K562 (cell line): Measurements from ENCODE around the gene WDR93. TPM values are rescaled to one million over a fixed set of nuclear protein-coding genes. Genes with fewer than 3 reads are reported as not detected.

Experiments
- ATAC-seq: fragments of 200-7000 bp; cut with Tn5 transposase; 3 replicates; pipeline ENCODE4 v1.9.1; 2020; ENCODE audit warnings: moderate library complexity
- BruUV-seq: library from RNA; stranded (reverse); fragments of 400-500 nt; replicated peaks from 2 replicates; lab custom pipeline; 2021; lab: Mats Ljungman, UMichigan
- CTCF ChIA-PET: fragments of 300-600 bp; formaldehyde crosslinking; extraction: SDS; loops from one replicate; lab custom pipeline; 2021; ENCODE audit warnings: low intra/inter-chr PET ratio; lab: Yijun Ruan, JAX
- POLR2A ChIA-PET: fragments of 300-600, 350-650 bp; sonication (Branson Sonifier 250); formaldehyde crosslinking; extraction: SDS; loops from one replicate; lab custom pipeline; 2021; ENCODE audit warnings: antibody characterized with exemption, inconsistent platforms; lab: Yijun Ruan, JAX
- DNase-seq, 4 experiments: peaks; one replicate each; pipeline versions ENCODE4 v3.0.0 to v3.0.0-alpha.2; 2011 to 2018; ENCODE audit warnings: low spot score in 3 of 4, mixed read lengths in 3 of 4; ENCODE audit errors: extremely low read depth in 1 of 4
- FAIRE-seq: peaks from 2 replicates; lab custom pipeline; 2011; peaks lifted over from hg19 to GRCh38; lab: Jason Lieb, UNC
- H2AFZ ChIP-seq: 2 replicates; pipeline ENCODE4 v1.6.0; 2011; ENCODE audit warnings: low read depth, low read length, control low read depth, inconsistent platforms
- H3K27ac ChIP-seq: fragments of 200-600 bp; 3 replicates; pipeline ENCODE4 v1.8.0; 2011; ENCODE audit warnings: low read depth, mild to moderate bottlenecking, control low read depth, inconsistent platforms, low read length, moderate library complexity, mixed read lengths; ENCODE audit errors: extremely low read depth
- H3K27me3 ChIP-seq, 2 experiments: fragments of 300-600 bp in 1 of 2; 2 replicates in 1 of 2; 3 replicates in 1 of 2; pipeline versions ENCODE4 v1.6.0 to v1.8.0; 2011; ENCODE audit warnings: inconsistent platforms in 2 of 2, low read length in 2 of 2, mild to moderate bottlenecking in 1 of 2, mixed read lengths in 1 of 2, moderate library complexity in 1 of 2; ENCODE audit not compliant: control insufficient read depth in 2 of 2, insufficient read depth in 2 of 2
- H3K36me3 ChIP-seq: fragments of 300-600 bp; 3 replicates; pipeline ENCODE4 v1.8.0; 2011; ENCODE audit warnings: mild to moderate bottlenecking, low read length, inconsistent platforms; ENCODE audit not compliant: control insufficient read depth, insufficient read depth
- H3K4me1 ChIP-seq, 2 experiments: fragments of 200-600 bp in 1 of 2; replicated peaks in 1 of 2; 2 replicates in 1 of 2; 3 replicates in 1 of 2; pipeline versions ENCODE4 v1.5.1 to v1.8.0; 2011; ENCODE audit warnings: inconsistent platforms in 2 of 2, low read length in 2 of 2, mild to moderate bottlenecking in 1 of 2, mixed read lengths in 1 of 2, moderate library complexity in 1 of 2; ENCODE audit not compliant: control insufficient read depth in 2 of 2, insufficient read depth in 2 of 2
- H3K4me2 ChIP-seq: 2 replicates; pipeline ENCODE4 v1.6.1; 2011; ENCODE audit warnings: low read length, control low read depth, inconsistent platforms, mixed read lengths; ENCODE audit not compliant: insufficient read depth
- H3K4me3 ChIP-seq: fragments of 200-600 bp; sonication (generic), shearing (Covaris generic); 2 replicates; pipeline ENCODE4 v1.5.1; 2016; ENCODE audit warnings: control low read depth, inconsistent platforms
- H3K79me2 ChIP-seq: fragments of 200-600 bp; 3 replicates; pipeline ENCODE4 v1.8.0; 2011; ENCODE audit warnings: low read length, inconsistent platforms; ENCODE audit not compliant: control insufficient read depth, insufficient read depth
- H3K9ac ChIP-seq, 2 experiments: 2 replicates each; pipeline versions ENCODE4 v1.6.0 to v1.6.1; 2011; ENCODE audit warnings: low read depth in 2 of 2, low read length in 2 of 2, control low read depth in 1 of 2, inconsistent platforms in 1 of 2, mild to moderate bottlenecking in 1 of 2, mixed read lengths in 1 of 2; ENCODE audit not compliant: insufficient read depth in 1 of 2
- H3K9me1 ChIP-seq: one replicate; pipeline ENCODE4 v1.6.0; 2011; ENCODE audit warnings: inconsistent platforms, mild to moderate bottlenecking, low read length, moderate library complexity; ENCODE audit not compliant: control insufficient read depth, insufficient read depth
- H3K9me3 ChIP-seq: replicated peaks from 2 replicates; pipeline ENCODE4 v1.5.1; 2011; ENCODE audit warnings: low read depth, low read length, inconsistent platforms; ENCODE audit not compliant: control insufficient read depth, insufficient read depth
- H4K20me1 ChIP-seq: replicated peaks from 2 replicates; pipeline ENCODE4 v1.6.1; 2011; ENCODE audit warnings: low read length, inconsistent platforms, mixed read lengths; ENCODE audit not compliant: control insufficient read depth, insufficient read depth
- ELF4 ChIP-seq: fragments of 450-650 bp; formaldehyde crosslinking; IDR thresholded peaks from 2 replicates; pipeline ENCODE4 v1.4.0; 2022; ENCODE audit warnings: missing genetic modification characterization
- ETV5 ChIP-seq: sonication (generic); formaldehyde crosslinking; IDR thresholded peaks from 2 replicates; pipeline ENCODE4 v1.4.0; 2020; ENCODE audit warnings: low read depth, mild to moderate bottlenecking, missing genetic modification reagents
- MCM3 ChIP-seq: fragments of 450-650 bp; IDR thresholded peaks from 2 replicates; pipeline ENCODE4 v1.6.1; 2016
- NONO ChIP-seq, 2 experiments: fragments of 200-400 bp in 1 of 2; fragments of 450-650 bp in 1 of 2; formaldehyde crosslinking in 1 of 2; IDR thresholded peaks; 2 replicates each; pipeline ENCODE4 v1.6.1; 2017; ENCODE audit warnings: low read depth in 2 of 2, mild to moderate bottlenecking in 2 of 2, moderate library complexity in 2 of 2, low read length in 1 of 2
- SRSF9 ChIP-seq: fragments of 200-400 bp; formaldehyde crosslinking; IDR thresholded peaks from 2 replicates; pipeline ENCODE4 v1.6.1; 2017; ENCODE audit warnings: low read depth, low read length, borderline replicate concordance
- ZNF143 ChIP-seq: sonication (generic); formaldehyde crosslinking; IDR thresholded peaks from 2 replicates; pipeline ENCODE4 v1.9.0; 2022; ENCODE audit warnings: mild to moderate bottlenecking, missing genetic modification reagents
- ZNF212 ChIP-seq: fragments of 450-650 bp; formaldehyde crosslinking; IDR thresholded peaks from 2 replicates; pipeline ENCODE4 v1.4.0; 2020; ENCODE audit warnings: mild to moderate bottlenecking
- WGBS: fragments of 100-300 bp; shearing (Covaris generic); methylation state at CpG from one replicate; pipeline ENCODE4 v1.1.6; 2016; ENCODE audit warnings: low coverage, mixed read lengths; ENCODE audit not compliant: insufficient coverage; ENCODE audit errors: missing lambda C conversion rate; 5-methylcytosine and 5-hydroxymethylcytosine counted together
- in situ Hi-C: fragments of 300-500 bp; cut with MboI; formaldehyde crosslinking; loops from 4 replicates; pipeline ENCODE4 v1.15.0; 2018; ENCODE audit warnings: inconsistent platforms, mixed read lengths
- intact Hi-C: fragments of 100-400 bp; cut with micrococcal nuclease; formaldehyde crosslinking; loops from 2 replicates; pipeline ENCODE4 v1.14.2; 2022
- polyA plus RNA-seq, 8 experiments: library from polyadenylated mRNA; depleted of rRNA in 4 of 8; stranded (reverse) in 5 of 8; unstranded in 3 of 8; fragments of >200 nt; fragmentation: Nextera tagmentation in 2 of 8; fragmentation: Illumina TruSeq in 1 of 8; extraction: Ambion mirVana in 2 of 8; extraction: Trizol in 1 of 8; gene quantifications; 2 replicates each; pipeline versions ENCODE4 v1.2.1 to v1.2.3, GENCODE V29; 2011 to 2014; ENCODE audit warnings: inconsistent platforms in 1 of 8, missing spikeins in 1 of 8
- total RNA-seq, 7 experiments: library from RNA; depleted of rRNA in 6 of 7; stranded (reverse); fragments of >200 nt in 6 of 7; fragmentation: Illumina TruSeq in 2 of 7; extraction: Trizol in 2 of 7; gene quantifications; 2 replicates each; pipeline versions ENCODE4 v1.2.1 to v1.2.3, GENCODE V29; 2011 to 2021; ENCODE audit warnings: low replicate concordance in 1 of 7
- TF ChIP-seq, protein P1 (sequence below), 2 experiments: fragments of 450-650 bp in 1 of 2; IDR thresholded peaks; 2 replicates each; pipeline ENCODE4 v1.6.1; 2011 to 2017; ENCODE audit warnings: low read depth in 2 of 2, antibody characterized with exemption in 1 of 2, borderline replicate concordance in 1 of 2, low read length in 1 of 2, mild to moderate bottlenecking in 1 of 2, mixed read lengths in 1 of 2; ENCODE audit not compliant: control insufficient read depth in 1 of 2
- TF ChIP-seq, protein P2 (sequence below): sonication (generic); IDR thresholded peaks from 2 replicates; pipeline ENCODE4 v1.6.1; 2016
- TF ChIP-seq, protein P3 (sequence below): fragments of 250-450 bp; sonication (Bioruptor Pico); IDR thresholded peaks from 2 replicates; pipeline ENCODE4 v1.4.0; 2020; ENCODE audit warnings: borderline replicate concordance
- TF ChIP-seq, protein P4 (sequence below): IDR thresholded peaks from 2 replicates; pipeline ENCODE4 v1.6.1; 2011; ENCODE audit warnings: borderline replicate concordance, low read depth, mild to moderate bottlenecking, moderate library complexity, low read length; ENCODE audit not compliant: insufficient read depth, poor library complexity, severe bottlenecking

WDR93 gene
- total and polyA plus RNA-seq, 9 of the 15 experiments (the other 6 are each of a cell fraction or from before 2014, with no cell fraction given): not detected

DNA sequence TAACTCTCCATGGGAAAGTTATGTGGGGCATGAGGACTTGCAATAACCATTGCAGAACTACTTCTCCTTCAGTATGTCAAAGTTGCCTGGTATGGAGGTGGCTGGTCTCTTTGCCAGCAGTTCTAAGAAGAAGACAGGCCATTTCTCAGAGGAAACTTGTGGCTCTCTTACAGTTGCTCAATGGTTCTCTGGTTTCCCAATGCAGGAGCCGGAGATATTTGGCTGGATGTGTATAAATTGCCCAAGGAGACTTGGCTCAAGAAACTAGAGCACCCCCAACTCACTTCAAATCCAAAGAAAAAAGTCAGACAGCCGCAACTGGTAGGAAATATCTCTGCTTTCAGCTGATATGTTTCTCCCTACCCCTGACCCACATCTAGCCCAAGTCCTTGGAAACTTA is 24.2 kb downstream of the WDR93 start (continued):
- no peak for TF ChIP-seq ELF4 (CRISPR knock-in tag)

DNA sequence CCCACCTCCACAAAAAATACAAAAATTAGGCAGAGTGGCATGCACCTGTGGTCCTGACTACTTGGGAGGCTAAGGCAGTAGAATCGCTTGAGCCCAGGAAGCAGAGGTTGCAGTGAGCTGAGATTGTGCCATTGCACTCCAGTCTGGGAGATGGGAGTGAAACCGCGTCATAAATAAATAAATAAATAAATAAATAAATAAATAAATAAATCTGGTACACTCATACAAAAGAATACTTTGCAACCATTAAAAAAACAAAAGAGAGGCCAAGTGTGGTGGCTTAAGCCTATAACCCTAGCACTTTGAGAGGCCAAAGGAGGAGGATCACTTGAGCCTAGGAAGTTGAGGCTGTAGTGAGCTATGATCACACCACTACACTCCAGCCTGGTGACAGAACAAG is 32.4 kb downstream of the WDR93 start:
- Histone ChIP-seq H3K4me3 (no peak overlapping the region), H2AFZ (no peak overlapping the region), H3K9me1 (no peaks in the 10 kb centered on the region), H3K9me3 (peaks cover 4% of the 10 kb centered on the region; the same call in 1 of the 2 replicates), H3K27me3 (peaks cover 7 to 26% of the 10 kb centered on the region in 2 experiments), H3K36me3 (no peaks in the 10 kb centered on the region), H3K27ac (no peak overlapping the region), H3K79me2 (no peaks in the 10 kb centered on the region), H3K9ac (no peak overlapping the region), H4K20me1 (no peaks in the 10 kb centered on the region), H3K4me2 (no peak overlapping the region), H3K4me1 (no peaks in the 10 kb centered on the region)
- DNase-seq (no peak), ATAC-seq (no peak), FAIRE-seq (no peak)
- 2% methylated on average over 3 of the region's 3 CpGs for WGBS
- ChIA-PET POLR2A (interaction anchor here (0.7 to 1.0 kb wide), 2 partner anchors 13 to 17 kb away, joined by 3 read pairs; no protein-coding TSS in a partner anchor), CTCF (no interaction called here)
- in situ Hi-C loops: no loop called here
- BruUV-seq: no TSS peak
- intact Hi-C loops: no loop called here
- no peak for TF ChIP-seq MCM3
- no peak for TF ChIP-seq ZNF143
- TF ChIP-seq, protein P1, sequence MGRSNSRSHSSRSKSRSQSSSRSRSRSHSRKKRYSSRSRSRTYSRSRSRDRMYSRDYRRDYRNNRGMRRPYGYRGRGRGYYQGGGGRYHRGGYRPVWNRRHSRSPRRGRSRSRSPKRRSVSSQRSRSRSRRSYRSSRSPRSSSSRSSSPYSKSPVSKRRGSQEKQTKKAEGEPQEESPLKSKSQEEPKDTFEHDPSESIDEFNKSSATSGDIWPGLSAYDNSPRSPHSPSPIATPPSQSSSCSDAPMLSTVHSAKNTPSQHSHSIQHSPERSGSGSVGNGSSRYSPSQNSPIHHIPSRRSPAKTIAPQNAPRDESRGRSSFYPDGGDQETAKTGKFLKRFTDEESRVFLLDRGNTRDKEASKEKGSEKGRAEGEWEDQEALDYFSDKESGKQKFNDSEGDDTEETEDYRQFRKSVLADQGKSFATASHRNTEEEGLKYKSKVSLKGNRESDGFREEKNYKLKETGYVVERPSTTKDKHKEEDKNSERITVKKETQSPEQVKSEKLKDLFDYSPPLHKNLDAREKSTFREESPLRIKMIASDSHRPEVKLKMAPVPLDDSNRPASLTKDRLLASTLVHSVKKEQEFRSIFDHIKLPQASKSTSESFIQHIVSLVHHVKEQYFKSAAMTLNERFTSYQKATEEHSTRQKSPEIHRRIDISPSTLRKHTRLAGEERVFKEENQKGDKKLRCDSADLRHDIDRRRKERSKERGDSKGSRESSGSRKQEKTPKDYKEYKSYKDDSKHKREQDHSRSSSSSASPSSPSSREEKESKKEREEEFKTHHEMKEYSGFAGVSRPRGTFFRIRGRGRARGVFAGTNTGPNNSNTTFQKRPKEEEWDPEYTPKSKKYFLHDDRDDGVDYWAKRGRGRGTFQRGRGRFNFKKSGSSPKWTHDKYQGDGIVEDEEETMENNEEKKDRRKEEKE (IDR thresholded peaks at IDR 0.05; ENCODE audit: borderline replicate concordance in 1 of 2, control insufficient read depth in 1 of 2, low read depth in 2 of 2, low read length in 1 of 2): no peak
- no peak for TF ChIP-seq SRSF9
- TF ChIP-seq, protein P2, sequence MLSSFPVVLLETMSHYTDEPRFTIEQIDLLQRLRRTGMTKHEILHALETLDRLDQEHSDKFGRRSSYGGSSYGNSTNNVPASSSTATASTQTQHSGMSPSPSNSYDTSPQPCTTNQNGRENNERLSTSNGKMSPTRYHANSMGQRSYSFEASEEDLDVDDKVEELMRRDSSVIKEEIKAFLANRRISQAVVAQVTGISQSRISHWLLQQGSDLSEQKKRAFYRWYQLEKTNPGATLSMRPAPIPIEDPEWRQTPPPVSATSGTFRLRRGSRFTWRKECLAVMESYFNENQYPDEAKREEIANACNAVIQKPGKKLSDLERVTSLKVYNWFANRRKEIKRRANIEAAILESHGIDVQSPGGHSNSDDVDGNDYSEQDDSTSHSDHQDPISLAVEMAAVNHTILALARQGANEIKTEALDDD: no peak
- TF ChIP-seq ETV5 (CRISPR knock-in tag): no peak
- TF ChIP-seq, protein P3, sequence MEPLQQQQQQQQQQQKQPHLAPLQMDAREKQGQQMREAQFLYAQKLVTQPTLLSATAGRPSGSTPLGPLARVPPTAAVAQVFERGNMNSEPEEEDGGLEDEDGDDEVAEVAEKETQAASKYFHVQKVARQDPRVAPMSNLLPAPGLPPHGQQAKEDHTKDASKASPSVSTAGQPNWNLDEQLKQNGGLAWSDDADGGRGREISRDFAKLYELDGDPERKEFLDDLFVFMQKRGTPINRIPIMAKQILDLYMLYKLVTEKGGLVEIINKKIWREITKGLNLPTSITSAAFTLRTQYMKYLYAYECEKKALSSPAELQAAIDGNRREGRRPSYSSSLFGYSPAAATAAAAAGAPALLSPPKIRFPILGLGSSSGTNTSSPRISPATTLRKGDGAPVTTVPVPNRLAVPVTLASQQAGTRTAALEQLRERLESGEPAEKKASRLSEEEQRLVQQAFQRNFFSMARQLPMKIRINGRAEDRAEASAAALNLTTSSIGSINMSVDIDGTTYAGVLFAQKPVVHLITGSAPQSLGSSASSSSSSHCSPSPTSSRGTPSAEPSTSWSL (CRISPR knock-in tag): no peak
- TF ChIP-seq, protein P4, sequence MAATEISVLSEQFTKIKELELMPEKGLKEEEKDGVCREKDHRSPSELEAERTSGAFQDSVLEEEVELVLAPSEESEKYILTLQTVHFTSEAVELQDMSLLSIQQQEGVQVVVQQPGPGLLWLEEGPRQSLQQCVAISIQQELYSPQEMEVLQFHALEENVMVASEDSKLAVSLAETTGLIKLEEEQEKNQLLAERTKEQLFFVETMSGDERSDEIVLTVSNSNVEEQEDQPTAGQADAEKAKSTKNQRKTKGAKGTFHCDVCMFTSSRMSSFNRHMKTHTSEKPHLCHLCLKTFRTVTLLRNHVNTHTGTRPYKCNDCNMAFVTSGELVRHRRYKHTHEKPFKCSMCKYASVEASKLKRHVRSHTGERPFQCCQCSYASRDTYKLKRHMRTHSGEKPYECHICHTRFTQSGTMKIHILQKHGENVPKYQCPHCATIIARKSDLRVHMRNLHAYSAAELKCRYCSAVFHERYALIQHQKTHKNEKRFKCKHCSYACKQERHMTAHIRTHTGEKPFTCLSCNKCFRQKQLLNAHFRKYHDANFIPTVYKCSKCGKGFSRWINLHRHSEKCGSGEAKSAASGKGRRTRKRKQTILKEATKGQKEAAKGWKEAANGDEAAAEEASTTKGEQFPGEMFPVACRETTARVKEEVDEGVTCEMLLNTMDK: no peak
- no peak for TF ChIP-seq ZNF212 (CRISPR knock-in tag)
- TF ChIP-seq NONO (IDR thresholded peaks at IDR 0.05; ENCODE audit: low read depth in 2 of 2, low read length in 1 of 2): no peak
